ENCODE results near the gene GDAP2.
A peak's percentile ranks its signal among the peaks of the same experiment; 100 is the strongest.
"Not testable (repeated sequence)": the region's sequence is repeated elsewhere in the genome, so short reads cannot be mapped to it uniquely, and the experiment has no call there.

GDAP2 gene

GRCh38 chr1:117929343-117930172 is at the start of gene GDAP2, which contains the start of gene WDR3:
Gene GDAP2 (minus strand): TSS chr1:117929621. CDS start chr1:117920357, 9,264 bp downstream.
Gene WDR3 (plus strand): TSS chr1:117929739. CDS start chr1:117933320, 3,581 bp downstream.
- DNase-seq: peak; percentile 78 to 92

- no peak for DNase-seq
Measured at GRCh38 chr1:117976381-117976780, 47.0 kb upstream of the GDAP2 start.

- no peak for DNase-seq
Measured at GRCh38 chr1:117971777-117972176, 42.4 kb upstream of the GDAP2 start.

- DNase-seq: no peak
Measured at GRCh38 chr1:117970252-117970651, 40.8 kb upstream of the GDAP2 start.

GRCh38 chr1:117967881-117968280 is 38.5 kb upstream of the GDAP2 start:
- DNase-seq: no peak

- no peak for DNase-seq
Measured at GRCh38 chr1:117967477-117967876, 38.1 kb upstream of the GDAP2 start.

- DNase-seq: no peak
Measured at GRCh38 chr1:117964290-117965038, 35.0 kb upstream of the GDAP2 start.

- DNase-seq: no peak
Measured at GRCh38 chr1:117959364-117959763, 29.9 kb upstream of the GDAP2 start.

GRCh38 chr1:117952386-117952785 is 23.0 kb upstream of the GDAP2 start:
- no peak for DNase-seq

- no peak for DNase-seq
Measured at GRCh38 chr1:117942293-117942692, 12.9 kb upstream of the GDAP2 start.

GRCh38 chr1:117933769-117934168 is 4.3 kb upstream of the GDAP2 start:
- DNase-seq: no peak

- DNase-seq: no peak
Measured at GRCh38 chr1:117932576-117932975, 3.2 kb upstream of the GDAP2 start.

- DNase-seq: no peak
Measured at GRCh38 chr1:117930484-117930883, 1.1 kb upstream of the GDAP2 start.

GRCh38 chr1:117930173-117930447 is 689 bp upstream of the GDAP2 start:
- no peak for DNase-seq

GRCh38 chr1:117928881-117929342 is 509 bp downstream of the GDAP2 start:
- peak; percentile 37 to 78 for DNase-seq

- no peak for DNase-seq
Measured at GRCh38 chr1:117925981-117926380, 3.4 kb downstream of the GDAP2 start.

GRCh38 chr1:117922717-117923116 is 6.7 kb downstream of the GDAP2 start:
- DNase-seq: not testable (repeated sequence)

GRCh38 chr1:117921991-117922390 is 7.4 kb downstream of the GDAP2 start:
- DNase-seq: no peak

- no peak for DNase-seq
Measured at GRCh38 chr1:117919376-117919775, 10.0 kb downstream of the GDAP2 start.

GRCh38 chr1:117911051-117911450 is 18.4 kb downstream of the GDAP2 start:
- no peak for DNase-seq

- DNase-seq: no peak
Measured at GRCh38 chr1:117905019-117905418, 24.4 kb downstream of the GDAP2 start.

GRCh38 chr1:117904485-117904884 is 24.9 kb downstream of the GDAP2 start:
- no peak for DNase-seq

- no peak for DNase-seq
Measured at GRCh38 chr1:117902944-117903343, 26.5 kb downstream of the GDAP2 start.

- DNase-seq: no peak
Measured at GRCh38 chr1:117899801-117900200, 29.6 kb downstream of the GDAP2 start.

Measured in bone marrow (tissue), 2 donors.